ENCODE data around the gene PAPPA2.

- TF ChIP-seq CTCF (IDR thresholded peaks at IDR 0.05) (no peak), POLR2A (IDR thresholded peaks at IDR 0.05) (no peak), POLR2AphosphoS5 (IDR thresholded peaks at IDR 0.05) (no peak), EP300 (IDR thresholded peaks at IDR 0.05) (no peak)
Observed at GRCh38 chr1:176789571-176790090, 326.7 kb downstream of the PAPPA2 start.

All from stomach (tissue), 4 donors.